Peyer's patch (tissue), 4 donors: ENCODE results near the gene PHLDA3. TPM values are rescaled to one million over a fixed set of nuclear protein-coding genes. Genes with fewer than 3 reads are reported as not detected.

Source experiments
- DNase-seq, 3 donors: peaks; one replicate each; pipeline ENCODE4 v3.0.0-alpha.2; 2017 to 2019
- H3K27ac ChIP-seq, 4 donors: fragments of 200-600 bp; sonication (generic); one replicate each; pipeline ENCODE4 v1.5.1; 2016 to 2019
- H3K27me3 ChIP-seq, 2 donors: fragments of 200-600 bp; sonication (generic); one replicate each; pipeline ENCODE4 v1.5.1; 2019
- H3K36me3 ChIP-seq, 3 donors: fragments of 200-600 bp; sonication (generic); one replicate each; pipeline ENCODE4 v1.5.1; 2016 to 2019
- H3K4me1 ChIP-seq, 4 donors: fragments of 200-600 bp; sonication (generic); one replicate each; pipeline ENCODE4 v1.5.1; 2016 to 2019
- H3K4me3 ChIP-seq, 4 donors: fragments of 200-600 bp; sonication (generic); 1 replicate in 3 of 4; 2 replicates in 1 of 4; pipeline ENCODE4 v1.5.1; 2016 to 2019; ENCODE audit warnings: mild to moderate bottlenecking in 1 of 4
- H3K9me3 ChIP-seq, 4 donors: fragments of 200-600 bp; sonication (generic); one replicate each; pipeline ENCODE4 v1.5.1; 2016 to 2019; ENCODE audit warnings: mild to moderate bottlenecking in 1 of 4
- CTCF ChIP-seq, 6 experiments: fragments of 450-650 bp in 4 of 6; fragments of 200-600 bp in 2 of 6; sonication (generic) in 1 of 6; IDR thresholded peaks; one replicate each; pipeline ENCODE4 v1.5.1; 2017 to 2019; ENCODE audit warnings: antibody characterized with exemption in 6 of 6, mild to moderate bottlenecking in 3 of 6, moderate library complexity in 1 of 6
- POLR2A ChIP-seq, 2 donors: fragments of 450-650 bp; IDR thresholded peaks; one replicate each; pipeline ENCODE4 v1.5.1; 2017; ENCODE audit warnings: antibody characterized with exemption in 2 of 2, mild to moderate bottlenecking in 2 of 2, moderate library complexity in 2 of 2
- total RNA-seq, 4 donors: library from RNA; depleted of rRNA; stranded (reverse); fragments of >200 nt; gene quantifications; one replicate each; pipeline ENCODE4 v1.1.0, GENCODE V29; 2016

PHLDA3 gene
- total RNA-seq, 4 donors from 2014 or later, result 4.4 to 43.7 (median 5.2) TPM

GRCh38 chr1:201515062-201515750 lies 46.2 kb upstream of the PHLDA3 start:
- H3K9me3 ChIP-seq, result no peaks in the 10 kb centered on the region
- TF ChIP-seq POLR2A (IDR thresholded peaks at IDR 0.05) (no peak), CTCF (IDR thresholded peaks at IDR 0.05) (no peak)
- H3K27me3 ChIP-seq, result no peaks in the 10 kb centered on the region
- no peak overlapping the region for H3K27ac ChIP-seq
- no peak overlapping the region for H3K4me3 ChIP-seq
- DNase-seq, result no peak
- no peaks in the 10 kb centered on the region for H3K36me3 ChIP-seq
- H3K4me1 ChIP-seq, result peaks cover 0 to 19% (median 2%) of the 10 kb centered on the region in 4 donors

GRCh38 chr1:201514466-201514865 lies 45.5 kb upstream of the PHLDA3 start:
- H3K9me3 ChIP-seq, result no peaks in the 10 kb centered on the region
- H3K27ac ChIP-seq, result no peak overlapping the region
- H3K27me3 ChIP-seq, result no peaks in the 10 kb centered on the region
- no peak for DNase-seq
- H3K4me1 ChIP-seq, result peaks cover 0 to 19% (median 2%) of the 10 kb centered on the region in 4 donors
- H3K4me3 ChIP-seq, result no peak overlapping the region
- H3K36me3 ChIP-seq, result no peaks in the 10 kb centered on the region
- TF ChIP-seq CTCF (IDR thresholded peaks at IDR 0.05) (no peak), POLR2A (IDR thresholded peaks at IDR 0.05) (no peak)

GRCh38 chr1:201513498-201514243 lies 44.7 kb upstream of the PHLDA3 start:
- no peak for DNase-seq
- TF ChIP-seq POLR2A (IDR thresholded peaks at IDR 0.05), result no peak
- TF ChIP-seq CTCF (IDR thresholded peaks at IDR 0.05), result no peak
- no peak overlapping the region for H3K4me3 ChIP-seq
- H3K27me3 ChIP-seq, result no peaks in the 10 kb centered on the region
- no peak overlapping the region for H3K27ac ChIP-seq
- no peaks in the 10 kb centered on the region for H3K9me3 ChIP-seq
- H3K4me1 ChIP-seq, result peaks cover 0 to 19% (median 2%) of the 10 kb centered on the region in 4 donors
- H3K36me3 ChIP-seq, result no peaks in the 10 kb centered on the region

GRCh38 chr1:201511941-201512539 lies 43.1 kb upstream of the PHLDA3 start:
- H3K36me3 ChIP-seq, result no peaks in the 10 kb centered on the region

More at GRCh38 chr1:201511941-201512539, 43.1 kb upstream of the PHLDA3 start:
- H3K4me3 ChIP-seq, result no peak overlapping the region
- peaks cover 0 to 23% (median 9%) of the 10 kb centered on the region in 4 donors for H3K4me1 ChIP-seq
- no peaks in the 10 kb centered on the region for H3K9me3 ChIP-seq
- peak in 1 of 3 donors; percentile 18 for DNase-seq
- peak overlapping the region; percentile 32 to 65 (median 62) for H3K27ac ChIP-seq
- H3K27me3 ChIP-seq, result no peaks in the 10 kb centered on the region
- TF ChIP-seq CTCF (IDR thresholded peaks at IDR 0.05), result no peak
- no peak for TF ChIP-seq POLR2A (IDR thresholded peaks at IDR 0.05)
